Measurements from ENCODE around the gene SPOCK1.

The SPOCK1 gene

DNA sequence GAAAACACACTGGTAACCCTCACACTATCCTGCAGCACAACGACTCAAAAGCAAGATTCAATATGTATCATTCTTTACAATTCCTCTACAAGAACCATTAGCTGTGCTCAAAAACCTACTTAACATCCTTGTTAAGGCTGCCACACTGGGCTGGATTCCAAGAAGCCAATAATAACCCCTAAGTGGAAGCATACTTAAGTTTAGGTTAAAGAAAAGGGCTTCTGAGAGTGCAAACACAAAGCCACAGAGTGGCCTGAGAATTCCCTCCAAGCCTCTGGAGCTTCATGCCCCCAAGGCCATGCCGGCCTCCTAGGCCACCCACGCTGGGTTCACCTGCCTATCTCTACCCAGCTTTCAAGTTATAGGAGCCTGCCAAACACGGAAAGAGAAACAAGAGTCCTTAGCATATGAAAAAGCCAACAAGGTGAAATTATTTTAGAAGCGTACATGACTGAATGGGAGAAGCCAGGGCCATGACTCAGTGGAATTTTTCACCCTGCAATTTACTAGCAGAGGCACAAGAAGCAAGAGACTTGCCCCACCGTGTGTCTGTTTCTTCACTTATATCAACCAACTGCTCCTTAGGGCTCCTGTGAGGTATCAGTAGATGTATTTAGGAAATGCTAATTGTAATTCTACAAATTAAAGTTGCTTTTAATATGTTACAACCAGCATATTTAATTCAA is 293.0 kb downstream of the SPOCK1 start:
- no peak for DNase-seq (ENCODE audit: extremely low read depth in 1 of 2, low read depth in 1 of 2)

DNA sequence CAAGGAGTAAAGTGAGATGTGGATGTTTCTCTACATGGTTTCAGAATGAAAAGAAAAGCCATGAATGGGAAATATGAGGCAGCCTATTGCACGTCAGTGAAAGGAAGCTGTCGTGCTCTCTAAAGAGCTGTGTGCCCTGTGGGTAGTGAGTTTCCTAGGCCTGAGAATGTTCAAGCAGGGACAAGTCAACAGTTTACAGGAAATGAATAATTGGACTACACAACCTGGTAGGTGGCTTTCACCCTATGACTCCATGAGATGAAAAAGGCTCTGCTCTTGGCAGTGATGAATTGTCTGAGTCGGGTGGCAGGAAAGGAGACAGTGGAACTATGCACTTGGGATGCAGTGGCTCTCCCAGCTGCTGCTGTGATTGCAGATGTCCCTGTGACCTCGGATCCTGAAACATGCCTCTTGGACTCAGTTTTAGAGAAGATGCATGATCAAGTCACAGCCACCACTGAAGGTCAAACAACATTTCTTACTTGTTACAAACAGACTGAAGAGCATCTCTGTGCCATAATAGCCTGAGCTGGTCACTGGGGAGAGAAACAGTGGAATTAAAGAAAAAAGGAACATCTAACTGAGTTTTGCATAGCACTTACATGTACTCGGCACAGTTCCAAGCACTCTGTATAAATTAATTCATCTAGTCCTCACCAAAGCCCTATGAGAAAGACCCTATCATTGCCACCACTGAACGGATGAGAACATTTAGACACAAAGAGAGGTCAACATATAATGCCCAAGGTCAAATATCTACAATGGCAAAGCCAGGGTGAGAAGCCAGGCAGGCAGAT is 293.7 kb downstream of the SPOCK1 start:
- DNase-seq (ENCODE audit: extremely low read depth in 1 of 2, low read depth in 1 of 2), result no peak

DNA sequence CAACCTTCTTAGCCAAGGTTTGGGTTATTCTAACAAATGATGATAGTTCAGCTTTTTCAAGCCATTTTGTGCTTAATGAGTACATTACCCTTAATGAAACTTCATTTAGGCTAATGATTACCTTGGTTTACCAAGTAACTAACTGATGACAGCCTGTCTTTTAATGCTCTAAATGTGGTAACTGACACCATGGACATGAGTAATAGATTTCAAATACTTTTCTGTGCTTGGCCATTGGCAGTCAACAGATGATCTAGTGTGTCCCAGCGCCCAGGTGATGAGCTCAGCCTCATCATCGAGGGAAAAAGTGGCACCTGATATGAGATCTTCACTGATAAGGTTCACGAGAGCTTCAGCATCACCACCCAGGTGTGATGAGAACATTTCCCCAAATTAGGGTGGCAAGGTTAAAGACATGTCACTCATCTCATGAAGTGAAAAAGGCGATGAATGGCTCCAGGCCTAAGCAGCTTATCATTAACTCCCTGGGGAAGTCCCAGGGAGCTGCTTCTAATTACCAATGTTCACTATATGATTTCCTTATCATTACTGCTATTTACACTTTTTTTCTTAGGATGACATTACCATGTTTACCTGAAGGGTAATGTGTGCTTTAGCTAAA is 296.0 kb downstream of the SPOCK1 start:
- DNase-seq (ENCODE audit: extremely low read depth in 1 of 2, low read depth in 1 of 2), result no peak

DNA sequence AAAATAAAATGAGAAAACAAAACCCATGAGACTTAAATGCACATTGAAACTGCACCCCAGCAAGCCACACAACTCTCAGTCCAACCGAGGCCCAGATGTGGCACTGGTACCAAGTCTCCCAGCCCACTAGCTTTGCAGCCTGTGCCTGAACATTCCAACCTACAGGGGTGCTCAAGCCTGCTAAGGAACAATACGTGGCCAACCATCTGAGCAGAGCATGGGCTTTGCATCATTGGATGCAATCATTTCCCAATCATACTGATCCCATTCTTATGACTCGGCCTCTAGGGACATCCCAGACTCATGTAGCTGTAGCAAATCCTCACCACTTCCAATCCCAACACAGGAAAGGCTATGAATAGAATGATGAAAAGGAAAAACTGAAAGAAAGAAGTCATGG is 297.2 kb downstream of the SPOCK1 start:
- DNase-seq (ENCODE audit: extremely low read depth in 1 of 2, low read depth in 1 of 2), result no peak

DNA sequence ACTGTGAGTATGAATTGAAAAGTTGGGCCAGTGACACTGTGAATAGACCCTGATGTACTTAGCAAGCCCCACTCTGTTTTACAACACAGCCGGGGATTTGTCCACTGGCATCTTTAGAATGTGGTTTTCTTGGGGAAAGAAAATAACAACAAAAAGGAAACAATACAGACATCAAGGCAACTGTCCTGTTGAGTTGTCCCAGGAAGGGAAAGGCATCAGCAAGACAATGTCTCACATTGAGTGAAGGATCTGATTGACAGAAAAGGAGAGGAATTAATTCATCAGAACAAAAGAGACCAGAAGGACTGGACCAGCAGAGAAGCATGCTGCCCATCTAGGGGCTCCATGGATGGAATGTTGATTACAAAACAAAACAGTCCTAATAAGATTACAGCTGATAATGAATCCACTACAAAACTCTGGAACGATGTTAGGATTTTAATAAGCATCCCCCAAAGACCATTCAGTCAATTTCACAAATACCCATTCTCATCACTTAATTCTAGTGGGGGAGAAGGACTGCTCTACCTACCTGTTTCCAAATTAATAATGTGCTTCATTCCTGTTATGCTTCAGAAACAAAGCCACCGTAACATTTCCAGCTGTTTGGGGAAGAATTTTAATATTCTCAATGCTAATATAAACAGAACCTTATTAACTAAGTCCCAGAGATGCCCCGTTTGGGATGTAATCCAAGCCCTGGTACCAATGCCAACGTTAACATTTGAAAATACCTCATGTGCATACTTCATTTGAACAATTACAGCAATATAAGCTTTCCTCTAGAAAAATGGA is 298.0 kb downstream of the SPOCK1 start:
- no peak for DNase-seq (ENCODE audit: extremely low read depth in 1 of 2, low read depth in 1 of 2)

DNA sequence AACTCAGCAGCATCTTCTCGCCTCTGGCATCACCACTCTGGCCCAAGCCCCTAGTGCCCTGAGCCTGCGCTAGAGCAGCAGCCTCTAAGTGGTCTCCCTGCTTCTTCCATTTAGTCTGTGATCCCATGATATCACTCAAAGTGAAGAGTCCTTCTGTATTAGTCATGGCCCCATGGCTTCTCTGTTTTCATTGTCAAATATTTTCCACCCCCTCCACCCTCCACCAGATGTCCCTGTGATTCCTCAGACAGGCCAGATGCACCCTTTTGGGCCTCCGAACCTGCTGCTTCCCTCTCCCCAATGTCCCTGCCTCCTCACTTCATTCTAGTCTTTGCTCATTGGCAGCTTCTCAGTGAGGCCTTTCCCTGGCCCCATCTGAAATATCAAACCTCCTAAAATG is 299.2 kb downstream of the SPOCK1 start:
- no peak for DNase-seq (ENCODE audit: extremely low read depth in 1 of 2, low read depth in 1 of 2)

DNA sequence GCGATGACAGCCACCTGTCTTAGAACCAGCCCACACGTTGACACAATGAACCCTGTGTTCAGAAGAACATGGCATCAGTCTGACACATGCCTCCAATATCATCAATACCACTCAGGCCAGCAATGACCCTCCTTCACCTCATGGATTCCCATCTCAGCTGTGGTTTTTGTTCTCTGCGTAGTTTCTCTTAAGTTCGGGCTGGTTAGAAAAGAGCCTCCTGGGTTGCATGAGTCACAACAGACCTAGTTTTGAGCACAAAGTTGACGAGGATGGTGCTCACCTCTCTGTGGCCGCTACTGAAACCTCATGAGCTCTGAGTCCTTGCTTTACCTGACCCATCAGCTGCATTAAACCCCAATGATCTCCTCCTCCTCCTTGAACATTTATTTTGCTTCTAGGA is 299.9 kb downstream of the SPOCK1 start:
- DNase-seq (ENCODE audit: extremely low read depth in 1 of 2, low read depth in 1 of 2), result no peak

DNA sequence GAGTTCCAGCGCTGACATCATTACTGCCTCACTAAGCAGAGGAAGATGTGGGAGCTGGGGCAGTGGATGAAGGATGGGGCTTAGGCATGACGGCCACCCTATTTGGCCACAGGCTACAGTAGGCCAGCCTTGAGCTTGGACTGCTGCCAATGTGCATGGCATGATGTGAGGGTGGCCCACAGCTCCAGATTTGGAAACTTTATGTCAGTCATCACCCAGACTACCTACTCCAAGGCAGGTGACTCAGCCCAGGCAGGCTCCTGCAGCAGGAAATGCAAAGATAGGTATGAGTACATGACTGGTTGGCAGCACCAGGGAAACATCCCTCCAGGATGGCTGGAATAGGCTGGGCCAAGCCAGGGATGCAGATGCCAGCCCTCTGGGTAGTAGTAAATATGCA is 303.6 kb downstream of the SPOCK1 start:
- DNase-seq (ENCODE audit: extremely low read depth in 1 of 2, low read depth in 1 of 2), result no peak

DNA sequence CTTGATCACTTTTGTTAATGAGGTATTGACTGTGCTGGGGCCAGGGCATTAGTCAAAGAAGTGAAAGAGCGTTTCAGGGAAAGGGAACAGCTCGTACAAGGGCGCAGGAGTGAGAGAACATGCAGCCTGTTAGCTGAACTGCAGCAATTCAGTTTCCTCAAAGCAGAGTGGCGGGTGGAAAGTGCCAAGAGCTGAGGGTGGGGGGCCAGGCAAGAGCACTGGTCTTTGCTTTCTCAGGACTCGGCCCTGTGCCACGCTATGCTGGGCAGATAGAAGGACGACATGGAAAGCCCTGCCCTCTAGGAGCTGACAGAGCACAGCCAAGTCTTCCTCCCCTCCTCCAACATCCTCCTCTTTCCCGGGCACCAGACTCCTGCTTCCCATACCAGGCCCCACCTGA is 304.8 kb downstream of the SPOCK1 start:
- DNase-seq (ENCODE audit: extremely low read depth in 1 of 2, low read depth in 1 of 2), result no peak

DNA sequence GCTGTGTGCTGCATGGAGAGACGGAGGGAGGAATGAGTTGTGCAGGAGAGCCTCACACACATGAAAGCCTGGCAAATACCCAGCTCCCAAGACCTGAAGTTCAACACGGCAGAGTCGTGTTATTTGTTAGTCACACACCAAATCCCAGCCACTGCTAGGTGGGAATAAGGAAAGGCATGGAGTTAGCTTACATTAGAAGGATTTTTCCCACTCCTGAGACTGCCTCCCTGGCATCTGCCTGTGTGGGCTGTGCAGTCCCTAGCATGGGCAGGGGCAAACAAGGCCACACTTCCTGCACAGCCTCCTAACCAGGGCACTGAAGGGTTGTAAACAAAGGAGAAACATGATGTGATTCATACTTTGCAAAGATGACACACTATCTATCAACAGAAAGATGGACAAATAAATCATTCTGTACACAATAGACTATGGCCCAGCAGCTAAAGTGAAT is 306.8 kb downstream of the SPOCK1 start:
- no peak for DNase-seq (ENCODE audit: extremely low read depth in 1 of 2, low read depth in 1 of 2)

DNA sequence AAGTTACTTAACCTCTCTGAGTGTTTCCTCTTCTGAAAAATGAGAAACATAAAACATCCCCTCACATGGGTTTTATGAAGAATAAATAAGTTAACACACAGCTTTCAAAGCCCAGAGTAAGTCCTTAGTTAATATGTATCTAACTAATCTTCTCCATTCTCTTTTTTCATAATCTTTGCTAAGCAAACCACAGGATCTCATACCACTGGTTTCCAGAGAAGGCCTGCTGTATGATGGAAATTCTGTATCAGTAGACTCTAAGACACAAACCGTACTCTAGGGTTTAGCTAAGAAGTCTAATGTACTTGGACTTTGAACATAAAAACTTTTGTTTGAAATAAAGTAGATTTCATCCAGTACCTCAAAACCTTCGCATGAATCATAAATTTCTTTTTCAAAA is 307.9 kb downstream of the SPOCK1 start:
- no peak for DNase-seq (ENCODE audit: extremely low read depth in 1 of 2, low read depth in 1 of 2)

DNA sequence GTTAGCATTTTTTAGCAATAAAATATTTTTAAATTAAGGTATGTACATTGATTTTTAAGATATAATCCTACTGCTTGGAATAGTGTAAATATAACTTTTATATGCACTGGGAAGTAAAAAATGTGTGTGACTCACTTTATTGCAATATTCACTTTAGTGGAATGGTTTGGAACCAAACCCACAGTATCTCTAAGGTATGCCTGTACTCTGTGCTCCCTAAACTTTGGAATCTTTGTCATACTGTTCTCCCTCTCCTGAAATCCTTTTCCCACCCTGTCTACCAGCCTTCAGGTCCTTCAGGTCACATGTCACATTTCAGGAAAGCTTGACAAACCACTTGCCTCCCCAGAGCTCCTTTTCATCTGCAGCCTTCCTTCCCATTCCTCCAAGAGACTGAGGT is 308.7 kb downstream of the SPOCK1 start:
- DNase-seq (ENCODE audit: extremely low read depth in 1 of 2, low read depth in 1 of 2), result no peak

DNA sequence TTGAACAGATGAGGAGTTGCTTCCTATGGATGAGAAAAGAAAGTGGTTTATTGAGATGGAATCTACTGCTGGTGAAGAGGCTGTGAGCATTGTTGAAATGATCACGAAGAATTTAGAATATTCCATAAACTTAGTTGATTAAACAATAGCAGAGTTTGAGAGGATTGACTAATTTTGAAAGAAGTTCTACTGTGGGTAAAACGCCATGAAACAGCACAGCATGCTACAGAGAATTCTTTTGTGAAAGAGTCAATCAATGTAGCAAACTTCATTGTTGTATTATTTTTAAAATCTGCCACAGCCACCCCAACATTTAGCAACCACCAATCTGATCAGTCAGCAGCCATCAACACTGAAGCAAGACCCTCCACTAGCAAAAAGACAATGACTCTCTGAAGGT is 309.1 kb downstream of the SPOCK1 start:
- DNase-seq (ENCODE audit: extremely low read depth in 1 of 2, low read depth in 1 of 2), result no peak

DNA sequence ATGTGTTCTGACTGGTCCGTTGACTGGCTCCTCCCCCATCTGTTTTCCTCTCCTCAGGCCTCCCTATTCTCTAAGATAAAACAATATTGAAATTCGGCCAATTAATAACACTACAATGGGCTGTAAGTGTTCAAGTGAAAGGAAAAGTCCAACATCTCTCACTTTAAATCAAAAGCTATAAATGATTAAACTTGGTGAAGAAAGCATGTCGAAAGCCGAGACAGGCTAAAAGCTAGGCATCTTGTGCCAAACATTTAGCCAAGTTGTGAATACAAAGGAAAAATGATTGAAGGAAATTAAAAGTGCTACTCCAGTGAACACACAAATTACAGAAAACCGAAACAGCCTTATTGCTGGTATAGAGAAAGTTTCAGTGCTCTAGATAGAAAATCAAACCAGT is 310.6 kb downstream of the SPOCK1 start:
- DNase-seq (ENCODE audit: extremely low read depth in 1 of 2, low read depth in 1 of 2), result no peak

DNA sequence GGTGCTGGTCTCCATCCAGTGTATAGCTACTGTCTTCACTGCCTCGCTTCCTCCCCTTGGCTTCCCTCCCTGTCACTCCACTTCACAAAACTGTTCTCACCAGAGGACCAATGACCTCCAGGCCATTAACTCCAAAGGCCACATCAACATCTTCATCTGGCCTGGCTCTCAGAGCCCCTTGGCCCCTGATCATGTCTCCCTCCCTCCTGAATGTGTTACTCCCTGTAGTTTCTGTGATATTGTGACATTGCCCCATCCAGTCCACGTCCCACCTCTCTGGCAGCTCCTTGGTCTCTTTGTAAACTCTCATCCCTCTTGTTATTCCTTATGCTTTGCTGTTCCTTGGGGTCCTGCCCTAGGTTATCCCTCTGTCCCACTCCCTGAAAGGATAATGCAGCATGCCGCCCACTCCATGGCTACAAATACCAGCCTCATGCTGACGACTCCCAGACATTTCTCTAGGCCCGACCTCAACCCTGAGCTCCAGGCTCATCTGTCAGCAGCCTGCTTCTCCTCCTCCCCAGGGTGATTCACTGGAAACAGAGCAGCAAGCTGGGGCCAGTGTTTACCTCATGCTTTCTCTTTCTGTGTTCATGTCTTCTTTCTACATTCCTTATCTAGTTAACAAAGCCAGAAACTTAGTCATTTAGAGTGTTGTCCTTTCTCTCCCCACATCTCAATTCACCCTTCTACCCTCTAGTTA is 312.2 kb downstream of the SPOCK1 start:
- DNase-seq (ENCODE audit: extremely low read depth in 1 of 2, low read depth in 1 of 2), result no peak

DNA sequence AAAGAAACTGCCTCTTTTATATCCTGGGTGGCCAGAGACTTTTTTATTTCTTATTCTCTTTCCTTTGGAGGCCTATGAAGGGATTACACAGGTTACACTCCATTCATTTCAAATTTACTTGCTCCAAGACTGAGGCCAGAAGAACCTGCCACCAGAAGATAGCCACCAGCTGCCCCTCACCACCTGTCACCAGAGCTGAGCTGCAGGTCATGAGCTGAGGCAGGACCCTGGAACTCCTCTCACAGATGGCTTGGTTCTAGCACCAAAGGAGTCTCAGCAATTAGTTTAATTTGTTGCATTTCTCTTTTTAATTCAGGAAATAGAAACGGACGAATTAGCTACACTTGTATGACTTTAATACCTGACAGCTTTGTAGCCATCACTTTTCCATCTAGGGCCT is 313.9 kb downstream of the SPOCK1 start:
- DNase-seq (ENCODE audit: extremely low read depth in 1 of 2, low read depth in 1 of 2), result no peak

DNA sequence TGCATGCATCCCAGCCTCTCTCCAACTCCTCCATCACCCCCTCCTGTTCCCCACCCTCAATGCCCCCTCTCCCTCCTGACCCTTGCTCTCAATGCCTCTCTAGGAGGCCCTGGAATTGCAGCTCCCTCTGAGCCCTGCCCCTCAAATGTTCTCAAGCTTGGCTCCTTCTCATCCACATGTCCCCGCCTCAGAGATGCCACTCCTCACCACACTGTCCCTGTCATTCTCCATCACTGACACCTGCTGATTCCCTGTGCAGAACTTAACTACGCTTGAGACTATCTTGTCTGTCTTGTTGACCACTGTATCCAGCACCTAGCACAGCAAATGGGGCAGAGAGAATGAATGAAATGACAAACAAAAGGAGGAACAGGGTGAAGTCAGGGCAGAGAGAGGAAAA is 314.4 kb downstream of the SPOCK1 start:
- DNase-seq (ENCODE audit: extremely low read depth in 1 of 2, low read depth in 1 of 2), result no peak

DNA sequence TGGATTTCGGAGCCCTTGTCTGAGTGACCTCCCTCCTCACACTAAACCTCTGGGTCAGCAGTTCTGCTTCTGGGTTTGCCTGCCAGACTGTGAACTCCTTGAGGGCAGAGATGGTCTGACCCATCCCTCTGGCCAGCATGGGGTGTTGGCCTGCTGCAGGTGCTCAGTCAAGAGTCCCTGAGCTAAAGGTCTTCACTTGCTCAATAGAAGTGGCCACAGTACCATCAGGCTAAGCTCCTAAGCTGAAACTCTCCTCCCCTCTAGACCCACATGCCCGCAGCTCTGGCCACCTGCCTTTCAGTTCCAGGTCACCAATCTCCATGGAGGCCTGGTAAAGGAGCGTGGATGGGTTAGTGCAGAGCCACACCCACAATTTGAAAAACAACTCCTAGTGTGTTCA is 316.6 kb downstream of the SPOCK1 start:
- DNase-seq (ENCODE audit: extremely low read depth in 1 of 2, low read depth in 1 of 2), result no peak

DNA sequence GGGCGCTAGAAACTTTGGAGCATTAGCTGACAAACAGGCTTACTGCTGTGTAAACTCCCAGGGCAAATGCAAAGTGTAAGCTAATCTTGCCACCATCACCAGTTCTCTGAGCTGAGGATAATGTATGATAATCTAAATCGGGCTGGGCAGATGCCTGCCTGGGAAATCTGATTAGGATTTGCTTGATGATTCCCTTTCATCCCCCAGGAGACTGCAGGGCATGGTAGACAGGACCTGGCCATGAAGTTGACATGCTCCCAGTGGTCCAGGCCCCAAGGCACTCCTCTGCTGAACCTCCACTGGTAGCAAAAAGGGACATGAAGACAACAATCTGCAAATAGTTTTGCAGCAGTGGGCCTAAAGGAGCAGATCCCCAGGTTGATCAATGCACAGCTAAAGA is 317.5 kb downstream of the SPOCK1 start:
- no peak for DNase-seq (ENCODE audit: extremely low read depth in 1 of 2, low read depth in 1 of 2)

DNA sequence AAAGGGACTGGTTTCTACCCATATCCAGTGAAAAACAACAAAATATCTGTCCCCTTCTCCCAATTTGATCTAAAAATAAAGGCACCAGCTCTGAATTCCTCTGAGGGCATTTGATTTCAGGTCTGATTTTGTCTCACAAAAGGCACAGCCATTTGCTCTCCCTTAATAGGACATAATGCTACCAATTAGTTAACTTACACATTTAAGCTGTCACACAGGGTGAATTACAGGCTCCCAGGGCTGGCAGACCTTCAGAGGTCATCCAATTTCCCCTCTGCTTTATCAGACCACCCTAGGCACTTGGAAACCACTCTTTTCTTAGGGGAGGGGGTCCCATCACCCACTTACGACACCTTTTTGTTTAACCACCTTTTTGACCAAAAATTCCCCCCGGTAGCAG is 319.9 kb downstream of the SPOCK1 start:
- no peak for DNase-seq (ENCODE audit: extremely low read depth in 1 of 2, low read depth in 1 of 2)

DNA sequence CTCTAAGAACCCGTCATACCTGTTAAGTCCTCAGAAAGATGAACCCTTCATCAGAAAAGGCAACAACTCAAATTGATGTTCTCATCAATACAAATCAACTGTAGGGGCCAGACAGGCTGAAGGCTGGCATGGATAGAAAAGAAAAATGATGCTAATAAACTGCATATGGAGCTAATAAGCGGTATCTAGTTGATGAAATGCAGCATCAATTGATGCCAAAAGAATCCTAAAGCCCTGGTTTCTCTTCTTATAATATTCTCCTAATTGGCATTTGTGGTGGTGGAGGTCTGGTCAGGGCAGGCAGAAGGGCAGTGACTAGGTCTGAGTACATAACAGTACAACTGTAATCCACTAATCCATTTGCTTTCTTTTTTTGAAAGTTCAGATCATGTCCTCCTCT is 322.5 kb downstream of the SPOCK1 start:
- DNase-seq (ENCODE audit: extremely low read depth in 1 of 2, low read depth in 1 of 2), result no peak

Measured in stimulated activated CD8-positive, alpha-beta memory T cell treated with anti-CD3 and anti-CD28 coated beads, Interleukin-7, amount 100 ng/mL, for 48 hours (primary cell).